NCI-H128 (cell line): ENCODE data around the gene GOLGA6L7.
"Not testable (repeated sequence)": the region's sequence is repeated elsewhere in the genome, so short reads cannot be mapped to it uniquely, and the experiment has no call there.

Source experiments
- DNase-seq: peaks from one replicate; lab custom pipeline; 2025; ENCODE audit not compliant: unreplicated experiment; lab: John Stamatoyannopoulos, UW

The GOLGA6L7 gene

GRCh38 chr15:28885128-28885629, 36.7 kb upstream of the GOLGA6L7 start:
- DNase-seq = no peak

- DNase-seq = no peak
These were observed 35.9 kb upstream of the GOLGA6L7 start for GRCh38 chr15:28884151-28884940.

- no peak for DNase-seq
These were observed 33.2 kb upstream of the GOLGA6L7 start for GRCh38 chr15:28881600-28881999.

GRCh38 chr15:28881170-28881569, 32.7 kb upstream of the GOLGA6L7 start:
- DNase-seq = no peak

- no peak for DNase-seq
These were observed 32.2 kb upstream of the GOLGA6L7 start for GRCh38 chr15:28880680-28881079.

GRCh38 chr15:28879551-28879950, 31.1 kb upstream of the GOLGA6L7 start:
- no peak for DNase-seq

GRCh38 chr15:28878209-28878608, 29.8 kb upstream of the GOLGA6L7 start:
- no peak for DNase-seq

- DNase-seq = no peak
These were observed 28.4 kb upstream of the GOLGA6L7 start for GRCh38 chr15:28876845-28877185.

GRCh38 chr15:28876131-28876844, 27.8 kb upstream of the GOLGA6L7 start:
- no peak for DNase-seq

- DNase-seq = no peak
These were observed 27.1 kb upstream of the GOLGA6L7 start for GRCh38 chr15:28875461-28876000.

GRCh38 chr15:28873585-28874190, 25.2 kb upstream of the GOLGA6L7 start:
- no peak for DNase-seq

- DNase-seq = no peak
These were observed 24.6 kb upstream of the GOLGA6L7 start for GRCh38 chr15:28873006-28873405.

GRCh38 chr15:28871168-28871567, 22.7 kb upstream of the GOLGA6L7 start:
- DNase-seq = no peak

GRCh38 chr15:28868744-28869345, 20.4 kb upstream of the GOLGA6L7 start:
- no peak for DNase-seq

GRCh38 chr15:28861589-28862293, 13.3 kb upstream of the GOLGA6L7 start:
- not testable (repeated sequence) for DNase-seq

GRCh38 chr15:28861031-28861534, 12.6 kb upstream of the GOLGA6L7 start:
- DNase-seq = no peak

- not testable (repeated sequence) for DNase-seq
These were observed 6.1 kb upstream of the GOLGA6L7 start for GRCh38 chr15:28854578-28854977.

GRCh38 chr15:28853654-28854053, 5.2 kb upstream of the GOLGA6L7 start:
- not testable (repeated sequence) for DNase-seq

- not testable (repeated sequence) for DNase-seq
These were observed 1.3 kb upstream of the GOLGA6L7 start for GRCh38 chr15:28849766-28850165.

- DNase-seq = not testable (repeated sequence)
These were observed 827 bp upstream of the GOLGA6L7 start for GRCh38 chr15:28849271-28849670.
